ENCODE measurements around the gene TXNDC11. TPM values are rescaled to one million over a fixed set of nuclear protein-coding genes. Genes with fewer than 3 reads are reported as not detected.

Gene TXNDC11
- polyA plus RNA-seq, 1 donor (not counting 4 experiments of a cell fraction or from before 2014, with no cell fraction given) = 35.9 TPM

- Histone ChIP-seq H3K9me1 (ENCODE audit: control insufficient read depth, extremely low read depth, insufficient read depth, low read length) (no peaks in the 10 kb centered on the region), H3K36me3 (ENCODE audit: control insufficient read depth in 2 of 2, extremely low read depth in 1 of 2, insufficient read depth in 2 of 2, low read length in 2 of 2) (peaks cover 16 to 22% of the 10 kb centered on the region in 2 experiments), H3K4me1 (ENCODE audit: control insufficient read depth, extremely low read depth, insufficient read depth, low read length) (no peaks in the 10 kb centered on the region), H3K4me3 (ENCODE audit: control insufficient read depth in 2 of 3, extremely low read depth in 1 of 3, insufficient read depth in 2 of 3, low read depth in 1 of 3, low read length in 3 of 3) (no peak overlapping the region), H3K27me3 (ENCODE audit: control insufficient read depth, extremely low read depth, insufficient read depth, low read length) (no peaks in the 10 kb centered on the region), H3K4me2 (ENCODE audit: control insufficient read depth, extremely low read depth, insufficient read depth, low read depth, low read length) (no peak overlapping the region), H2AFZ (ENCODE audit: control insufficient read depth, low read length) (no peak overlapping the region), H4K20me1 (ENCODE audit: control insufficient read depth, extremely low read depth, insufficient read depth, low read length) (no peaks in the 10 kb centered on the region), H3K9ac (ENCODE audit: control insufficient read depth, extremely low read depth, insufficient read depth, low read length) (no peak overlapping the region), H3K9me3 (ENCODE audit: control insufficient read depth, low read depth, low read length) (no peaks in the 10 kb centered on the region), H3K79me2 (ENCODE audit: control insufficient read depth, insufficient read depth, low read length) (no peaks in the 10 kb centered on the region), H3K27ac (ENCODE audit: control insufficient read depth, insufficient read depth, low read length) (no peak overlapping the region)
- dilution Hi-C loops (cut with MboI; ENCODE audit: extremely low pct_ligation_motif_present, low sequenced_read_pairs) = no loop called here
- TF ChIP-seq CTCF (optimal IDR thresholded peaks at IDR 0.05 in 1 of 3, IDR thresholded peaks at IDR 0.05 in 1 of 3, conservative IDR thresholded peaks at IDR 0.05 in 1 of 3; ENCODE audit: extremely low read depth in 1 of 3, insufficient read depth in 2 of 3, low read length in 3 of 3) (no peak), EZH2 (IDR thresholded peaks at IDR 0.05; ENCODE audit: low read length) (no peak)
- FAIRE-seq (no peak), DNase-seq (ENCODE audit: low read depth, low spot score) (no peak)
Measured at GRCh38 chr16:11711662-11712061, 31.0 kb downstream of the TXNDC11 start.

GRCh38 chr16:11708421-11708820 lies 34.2 kb downstream of the TXNDC11 start:
- H3K27ac ChIP-seq (ENCODE audit: control insufficient read depth, insufficient read depth, low read length) = no peak overlapping the region
- H3K9me3 ChIP-seq (ENCODE audit: control insufficient read depth, low read depth, low read length) = no peaks in the 10 kb centered on the region
- H4K20me1 ChIP-seq (ENCODE audit: control insufficient read depth, extremely low read depth, insufficient read depth, low read length) = peaks cover 2% of the 10 kb centered on the region
- H2AFZ ChIP-seq (ENCODE audit: control insufficient read depth, low read length) = no peak overlapping the region
- no peaks in the 10 kb centered on the region for H3K4me1 ChIP-seq (ENCODE audit: control insufficient read depth, extremely low read depth, insufficient read depth, low read length)
- H3K4me3 ChIP-seq (ENCODE audit: control insufficient read depth in 2 of 3, extremely low read depth in 1 of 3, insufficient read depth in 2 of 3, low read depth in 1 of 3, low read length in 3 of 3) = no peak overlapping the region
- DNase-seq (ENCODE audit: low read depth, low spot score) = no peak
- H3K36me3 ChIP-seq (ENCODE audit: control insufficient read depth in 2 of 2, extremely low read depth in 1 of 2, insufficient read depth in 2 of 2, low read length in 2 of 2) = peaks cover 14 to 17% of the 10 kb centered on the region in 2 experiments
- FAIRE-seq = no peak
- no peak overlapping the region for H3K9ac ChIP-seq (ENCODE audit: control insufficient read depth, extremely low read depth, insufficient read depth, low read length)
- no peak overlapping the region for H3K4me2 ChIP-seq (ENCODE audit: control insufficient read depth, extremely low read depth, insufficient read depth, low read depth, low read length)
- H3K79me2 ChIP-seq (ENCODE audit: control insufficient read depth, insufficient read depth, low read length) = peaks cover 4% of the 10 kb centered on the region
- peaks cover 2% of the 10 kb centered on the region for H3K9me1 ChIP-seq (ENCODE audit: control insufficient read depth, extremely low read depth, insufficient read depth, low read length)
- H3K27me3 ChIP-seq (ENCODE audit: control insufficient read depth, extremely low read depth, insufficient read depth, low read length) = no peaks in the 10 kb centered on the region
- dilution Hi-C loops (cut with MboI; ENCODE audit: extremely low pct_ligation_motif_present, low sequenced_read_pairs) = no loop called here
- no peak for TF ChIP-seq CTCF (optimal IDR thresholded peaks at IDR 0.05 in 1 of 3, IDR thresholded peaks at IDR 0.05 in 1 of 3, conservative IDR thresholded peaks at IDR 0.05 in 1 of 3; ENCODE audit: extremely low read depth in 1 of 3, insufficient read depth in 2 of 3, low read length in 3 of 3)
- TF ChIP-seq EZH2 (IDR thresholded peaks at IDR 0.05; ENCODE audit: low read length) = no peak
